Dedifferentiated amniotic fluid mesenchymal stem cell (primary cell): Measurements from ENCODE around the gene DIS3L2.

Source experiments
- DNase-seq: peaks from one replicate; pipeline ENCODE4 v3.0.0-alpha.2; 2016; ENCODE audit errors: extremely low spot score

DIS3L2 gene

GRCh38 chr2:232263295-232263694, 301.8 kb downstream of the DIS3L2 start:
- no peak for DNase-seq

GRCh38 chr2:232264081-232264480, 302.6 kb downstream of the DIS3L2 start:
- no peak for DNase-seq

GRCh38 chr2:232265329-232265728, 303.8 kb downstream of the DIS3L2 start:
- no peak for DNase-seq

- DNase-seq: no peak
Observed at GRCh38 chr2:232268636-232269165, 307.2 kb downstream of the DIS3L2 start.

GRCh38 chr2:232269867-232270266, 308.4 kb downstream of the DIS3L2 start:
- DNase-seq: no peak

GRCh38 chr2:232273903-232274643, 312.6 kb downstream of the DIS3L2 start:
- DNase-seq: no peak

- DNase-seq: no peak
Observed at GRCh38 chr2:232275670-232276069, 314.2 kb downstream of the DIS3L2 start.

- DNase-seq: no peak
Observed at GRCh38 chr2:232276084-232276732, 314.7 kb downstream of the DIS3L2 start.

GRCh38 chr2:232276733-232277313, 315.3 kb downstream of the DIS3L2 start:
- DNase-seq: no peak

GRCh38 chr2:232278534-232278933, 317.0 kb downstream of the DIS3L2 start:
- no peak for DNase-seq

GRCh38 chr2:232280341-232280740, 318.8 kb downstream of the DIS3L2 start:
- DNase-seq: no peak

- no peak for DNase-seq
Observed at GRCh38 chr2:232281858-232282507, 320.5 kb downstream of the DIS3L2 start.

- no peak for DNase-seq
Observed at GRCh38 chr2:232282508-232283055, 321.1 kb downstream of the DIS3L2 start.

- no peak for DNase-seq
Observed at GRCh38 chr2:232286001-232286868, 324.7 kb downstream of the DIS3L2 start.

GRCh38 chr2:232287316-232287715, 325.8 kb downstream of the DIS3L2 start:
- no peak for DNase-seq

GRCh38 chr2:232288489-232289030, 327.0 kb downstream of the DIS3L2 start:
- DNase-seq: no peak

GRCh38 chr2:232290668-232291067, 329.2 kb downstream of the DIS3L2 start:
- no peak for DNase-seq

- DNase-seq: no peak
Observed at GRCh38 chr2:232291343-232291742, 329.8 kb downstream of the DIS3L2 start.

- no peak for DNase-seq
Observed at GRCh38 chr2:232292395-232293154, 331.1 kb downstream of the DIS3L2 start.

- no peak for DNase-seq
Observed at GRCh38 chr2:232293191-232293590, 331.7 kb downstream of the DIS3L2 start.
